PC-9 (cell line): ENCODE results near the gene ETDB. TPM values are rescaled to one million over a fixed set of nuclear protein-coding genes. Genes with fewer than 3 reads are reported as not detected.
"Not testable (repeated sequence)": the region's sequence is repeated elsewhere in the genome, so short reads cannot be mapped to it uniquely, and the experiment has no call there.

ENCODE experiments used
- BruUV-seq: library from RNA; stranded (reverse); fragments of 400-500 nt; replicated peaks from 2 replicates; lab custom pipeline; 2021; lab: Mats Ljungman, UMichigan
- CTCF ChIA-PET: fragments of 300-600 bp; sonication (Branson Sonifier 250); formaldehyde crosslinking; loops from one replicate; lab custom pipeline; 2022; ENCODE audit warnings: antibody characterized with exemption; lab: Charles Lee
- POLR2A ChIA-PET: fragments of 300-600 bp; sonication (Branson Sonifier 250); formaldehyde crosslinking; loops from one replicate; lab custom pipeline; 2022; ENCODE audit warnings: antibody characterized with exemption; ENCODE audit not compliant: unreplicated experiment; lab: Charles Lee
- DNase-seq, 2 experiments: peaks; one replicate each; pipeline versions ENCODE4 v3.0.0 to v3.0.0-alpha.2; 2015 to 2022; ENCODE audit warnings: mixed read lengths in 1 of 2
- H2AFZ ChIP-seq: fragments of 200-600 bp; sonication (generic); 2 replicates; pipeline ENCODE4 v1.8.1; 2017; ENCODE audit warnings: antibody characterized with exemption
- H3F3A ChIP-seq: fragments of 200-600 bp; sonication (generic); 2 replicates; pipeline ENCODE4 v1.8.1; 2017; ENCODE audit warnings: antibody characterized with exemption, mild to moderate bottlenecking, low read depth; ENCODE audit not compliant: insufficient read depth
- H3K27ac ChIP-seq: fragments of 200-600 bp; sonication (generic); 2 replicates; pipeline ENCODE4 v1.6.1; 2016; ENCODE audit warnings: mixed run types
- H3K27me3 ChIP-seq: fragments of 200-600 bp; sonication (generic); 2 replicates; pipeline ENCODE4 v1.6.1; 2016; ENCODE audit warnings: low read depth, mixed run types; ENCODE audit not compliant: insufficient read depth
- H3K36me3 ChIP-seq: fragments of 200-600 bp; sonication (generic); 2 replicates; pipeline ENCODE4 v1.6.1; 2016; ENCODE audit warnings: low read depth, mixed run types
- H3K4me1 ChIP-seq: fragments of 200-600 bp; sonication (generic); replicated peaks from 2 replicates; pipeline ENCODE4 v1.6.1; 2016; ENCODE audit warnings: mixed run types; ENCODE audit not compliant: insufficient read depth
- H3K4me2 ChIP-seq: fragments of 200-600 bp; sonication (generic); 2 replicates; pipeline ENCODE4 v1.6.1; 2017; ENCODE audit warnings: mixed run types
- H3K4me3 ChIP-seq: fragments of 200-600 bp; sonication (generic); 2 replicates; pipeline ENCODE4 v1.6.1; 2016; ENCODE audit warnings: mixed run types
- H3K79me2 ChIP-seq: fragments of 200-600 bp; sonication (generic); 2 replicates; pipeline ENCODE4 v1.6.1; 2017; ENCODE audit warnings: low read depth, mixed run types
- H3K9me2 ChIP-seq: fragments of 200-600 bp; sonication (generic); 2 replicates; pipeline ENCODE4 v1.8.1; 2017; ENCODE audit warnings: mild to moderate bottlenecking; ENCODE audit not compliant: insufficient read depth
- H3K9me3 ChIP-seq: fragments of 200-600 bp; sonication (generic); 2 replicates; pipeline ENCODE4 v1.8.1; 2016; ENCODE audit warnings: low read depth; ENCODE audit not compliant: insufficient read depth
- H4K20me1 ChIP-seq: fragments of 200-600 bp; sonication (generic); 2 replicates; pipeline ENCODE4 v1.8.1; 2017; ENCODE audit not compliant: insufficient read depth
- EZH2 ChIP-seq: fragments of 200-600 bp; sonication (generic); IDR thresholded peaks from 2 replicates; pipeline ENCODE4 v1.8.0; 2017; ENCODE audit warnings: antibody characterized with exemption, low read depth
- intact Hi-C: fragments of 100-400 bp; cut with micrococcal nuclease; formaldehyde crosslinking; loops from one replicate; pipeline ENCODE4 v1.10.0; 2022; ENCODE audit not compliant: unreplicated experiment
- total RNA-seq: library from RNA; stranded (reverse); gene quantifications from 2 replicates; pipeline ENCODE4 v1.2.3, GENCODE V29; 2021
- TF ChIP-seq, protein P1 (sequence below): fragments of 200-600 bp; sonication (generic); conservative IDR thresholded peaks from 2 replicates; pipeline ENCODE4 v1.6.1; 2017; ENCODE audit warnings: mixed run types, antibody characterized with exemption, mild to moderate bottlenecking, moderate library complexity

Gene ETDB
- total RNA-seq, 1 experiment from 2014 or later, result not detected

- Histone ChIP-seq H4K20me1 (no peaks in the 10 kb centered on the region), H3K27me3 (0 out of 2 replicates have a peak, but pooled peaks cover 3% of the 10 kb centered on the region), H3K27ac (no peak overlapping the region), H3F3A (no peaks in the 10 kb centered on the region), H3K79me2 (no peaks in the 10 kb centered on the region), H3K36me3 (no peaks in the 10 kb centered on the region), H3K9me2 (no peaks in the 10 kb centered on the region), H2AFZ (no peak overlapping the region), H3K4me2 (no peak overlapping the region), H3K9me3 (no peaks in the 10 kb centered on the region), H3K4me3 (no peak overlapping the region), H3K4me1 (no peaks in the 10 kb centered on the region)
- BruUV-seq, result no TSS peak
- POLR2A ChIA-PET, result no interaction called here
- CTCF ChIA-PET, result no interaction called here
- intact Hi-C loops, result no loop called here
- no peak for DNase-seq
- TF ChIP-seq, protein P1, sequence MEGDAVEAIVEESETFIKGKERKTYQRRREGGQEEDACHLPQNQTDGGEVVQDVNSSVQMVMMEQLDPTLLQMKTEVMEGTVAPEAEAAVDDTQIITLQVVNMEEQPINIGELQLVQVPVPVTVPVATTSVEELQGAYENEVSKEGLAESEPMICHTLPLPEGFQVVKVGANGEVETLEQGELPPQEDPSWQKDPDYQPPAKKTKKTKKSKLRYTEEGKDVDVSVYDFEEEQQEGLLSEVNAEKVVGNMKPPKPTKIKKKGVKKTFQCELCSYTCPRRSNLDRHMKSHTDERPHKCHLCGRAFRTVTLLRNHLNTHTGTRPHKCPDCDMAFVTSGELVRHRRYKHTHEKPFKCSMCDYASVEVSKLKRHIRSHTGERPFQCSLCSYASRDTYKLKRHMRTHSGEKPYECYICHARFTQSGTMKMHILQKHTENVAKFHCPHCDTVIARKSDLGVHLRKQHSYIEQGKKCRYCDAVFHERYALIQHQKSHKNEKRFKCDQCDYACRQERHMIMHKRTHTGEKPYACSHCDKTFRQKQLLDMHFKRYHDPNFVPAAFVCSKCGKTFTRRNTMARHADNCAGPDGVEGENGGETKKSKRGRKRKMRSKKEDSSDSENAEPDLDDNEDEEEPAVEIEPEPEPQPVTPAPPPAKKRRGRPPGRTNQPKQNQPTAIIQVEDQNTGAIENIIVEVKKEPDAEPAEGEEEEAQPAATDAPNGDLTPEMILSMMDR, result no peak
- no peak for TF ChIP-seq EZH2
Measured at GRCh38 chrX:135109554-135109953, 10.8 kb downstream of the ETDB start.

DNA sequence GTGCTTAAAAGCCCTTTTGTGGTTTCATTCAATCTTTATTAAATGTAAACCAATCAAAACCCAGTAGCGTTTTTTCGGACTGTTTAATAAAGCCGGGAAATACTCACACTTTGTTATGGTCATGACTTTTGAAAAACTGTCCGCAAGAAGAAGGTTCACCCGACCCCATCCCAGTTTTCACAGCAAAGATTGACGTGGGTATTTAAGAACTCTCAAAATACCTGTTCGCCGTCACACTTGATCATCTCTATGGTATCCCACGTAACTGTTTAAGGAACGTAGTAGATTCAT, 20.9 kb downstream of the ETDB start:
- no peaks in the 10 kb centered on the region for H3K79me2 ChIP-seq
- no peaks in the 10 kb centered on the region for H3K9me2 ChIP-seq
- intact Hi-C loops, result no loop called here
- ChIA-PET POLR2A (no interaction called here), CTCF (no interaction called here)
- peak overlapping the region; percentile 31; the same call in 1 of the 2 replicates for H3K4me3 ChIP-seq
- BruUV-seq, result no TSS peak
- peak overlapping the region; percentile 62 for H3K4me2 ChIP-seq
- no peaks in the 10 kb centered on the region for H3K4me1 ChIP-seq
- no peaks in the 10 kb centered on the region for H3F3A ChIP-seq
- DNase-seq, result no peak
- no peaks in the 10 kb centered on the region for H3K36me3 ChIP-seq
- H2AFZ ChIP-seq, result no peak overlapping the region
- no peaks in the 10 kb centered on the region for H3K9me3 ChIP-seq
- H3K27ac ChIP-seq, result no peak overlapping the region
- peaks cover 18% of the 10 kb centered on the region for H3K27me3 ChIP-seq
- TF ChIP-seq EZH2, result no peak
- TF ChIP-seq, protein P1, result no peak
- H4K20me1 ChIP-seq, result no peaks in the 10 kb centered on the region

DNA sequence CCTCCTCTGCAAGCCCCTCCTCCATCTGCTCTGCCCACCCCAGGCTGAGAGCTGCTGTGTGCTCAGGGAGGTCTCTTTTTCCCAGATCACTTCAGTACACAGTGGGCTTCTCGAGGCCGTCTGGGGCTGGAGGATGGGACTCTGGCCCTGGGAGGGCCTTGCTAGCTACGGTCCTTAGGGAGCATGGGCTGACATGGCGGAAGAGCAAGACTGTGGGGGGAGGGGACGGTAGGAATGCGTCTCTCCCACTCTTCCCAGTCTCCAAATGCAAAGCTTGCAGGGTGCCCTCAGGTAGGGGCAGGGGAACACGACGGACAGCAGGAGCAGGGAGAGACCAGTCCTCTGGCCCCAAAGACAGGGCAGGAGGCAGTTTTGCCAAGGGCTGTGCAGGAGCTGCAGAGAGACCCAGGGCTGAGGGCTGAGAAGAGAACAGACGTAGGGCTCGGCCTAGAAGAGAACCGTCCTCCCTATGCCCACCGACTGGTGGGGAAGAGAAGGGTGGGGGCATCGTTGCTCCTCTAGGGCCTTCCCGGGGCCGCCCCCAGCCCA, 23.1 kb downstream of the ETDB start:
- H3K4me3 ChIP-seq, H3K9me2 ChIP-seq, intact Hi-C loops, H3K4me1 ChIP-seq, H2AFZ ChIP-seq, BruUV-seq, CTCF ChIA-PET, POLR2A ChIA-PET, H3K27ac ChIP-seq, H3K9me3 ChIP-seq, H4K20me1 ChIP-seq, H3K4me2 ChIP-seq, H3K36me3 ChIP-seq, H3K79me2 ChIP-seq, DNase-seq, H3F3A ChIP-seq: not testable (repeated sequence)
- H3K27me3 ChIP-seq, result peaks cover 18% of the 10 kb centered on the region; the same call in 1 of the 2 replicates

DNA sequence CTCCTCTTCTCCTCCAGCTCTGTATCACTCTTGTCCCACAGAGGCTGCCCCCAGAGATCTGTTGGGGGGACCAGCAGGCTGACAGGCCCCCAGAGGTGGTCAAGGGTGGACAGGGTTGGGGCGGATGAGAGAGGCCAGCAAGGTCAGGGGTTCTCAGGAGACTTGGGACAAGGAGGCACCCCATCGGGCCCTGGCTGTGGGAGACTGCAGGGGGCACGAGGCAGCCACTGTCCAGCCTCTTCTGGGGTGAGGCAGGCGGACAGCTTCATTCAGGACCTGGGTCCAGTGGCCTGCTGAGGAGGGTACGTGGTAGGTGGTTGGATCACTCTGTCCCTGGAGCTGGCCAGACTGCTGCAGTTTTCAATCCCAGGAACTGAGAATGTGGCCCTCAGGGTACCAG, 24.6 kb downstream of the ETDB start:
- TF ChIP-seq, protein P1, result no peak
- no peak for TF ChIP-seq EZH2
- Histone ChIP-seq H3K9me2 (no peaks in the 10 kb centered on the region), H4K20me1 (no peaks in the 10 kb centered on the region), H3K27me3 (peaks cover 18% of the 10 kb centered on the region; the same call in 1 of the 2 replicates), H3K36me3 (no peaks in the 10 kb centered on the region), H3K27ac (no peak overlapping the region), H3K79me2 (no peaks in the 10 kb centered on the region), H3K4me1 (no peaks in the 10 kb centered on the region), H2AFZ (no peak overlapping the region), H3K4me3 (no peak overlapping the region), H3K4me2 (no peak overlapping the region), H3K9me3 (no peaks in the 10 kb centered on the region), H3F3A (no peaks in the 10 kb centered on the region)
- POLR2A ChIA-PET, result no interaction called here
- intact Hi-C loops, result no loop called here
- CTCF ChIA-PET, result interaction anchor here (0.6 kb wide), 1 partner anchor 409 kb away, joined by 4 read pairs; no protein-coding TSS in a partner anchor
- no peak for DNase-seq
- no TSS peak for BruUV-seq
